Measurements from ENCODE around the gene MAN2B2.

MAN2B2 gene

GRCh38 chr4:6560416-6561172, 14.4 kb upstream of the MAN2B2 start:
- H3K4me3 ChIP-seq (replicated peaks; ENCODE audit: low read depth, low read length) = no peak overlapping the region
- DNase-seq (ENCODE audit: extremely low read depth, low read depth) = no peak
- TF ChIP-seq, protein P1, sequence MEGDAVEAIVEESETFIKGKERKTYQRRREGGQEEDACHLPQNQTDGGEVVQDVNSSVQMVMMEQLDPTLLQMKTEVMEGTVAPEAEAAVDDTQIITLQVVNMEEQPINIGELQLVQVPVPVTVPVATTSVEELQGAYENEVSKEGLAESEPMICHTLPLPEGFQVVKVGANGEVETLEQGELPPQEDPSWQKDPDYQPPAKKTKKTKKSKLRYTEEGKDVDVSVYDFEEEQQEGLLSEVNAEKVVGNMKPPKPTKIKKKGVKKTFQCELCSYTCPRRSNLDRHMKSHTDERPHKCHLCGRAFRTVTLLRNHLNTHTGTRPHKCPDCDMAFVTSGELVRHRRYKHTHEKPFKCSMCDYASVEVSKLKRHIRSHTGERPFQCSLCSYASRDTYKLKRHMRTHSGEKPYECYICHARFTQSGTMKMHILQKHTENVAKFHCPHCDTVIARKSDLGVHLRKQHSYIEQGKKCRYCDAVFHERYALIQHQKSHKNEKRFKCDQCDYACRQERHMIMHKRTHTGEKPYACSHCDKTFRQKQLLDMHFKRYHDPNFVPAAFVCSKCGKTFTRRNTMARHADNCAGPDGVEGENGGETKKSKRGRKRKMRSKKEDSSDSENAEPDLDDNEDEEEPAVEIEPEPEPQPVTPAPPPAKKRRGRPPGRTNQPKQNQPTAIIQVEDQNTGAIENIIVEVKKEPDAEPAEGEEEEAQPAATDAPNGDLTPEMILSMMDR (IDR thresholded peaks at IDR 0.05; ENCODE audit: low read depth, low read length, missing control alignments) = no peak

GRCh38 chr4:6561173-6561516, 13.8 kb upstream of the MAN2B2 start:
- no peak for DNase-seq (ENCODE audit: extremely low read depth, low read depth)
- TF ChIP-seq, protein P1 (IDR thresholded peaks at IDR 0.05; ENCODE audit: low read depth, low read length, missing control alignments) = no peak
- H3K4me3 ChIP-seq (replicated peaks; ENCODE audit: low read depth, low read length) = no peak overlapping the region

GRCh38 chr4:6561706-6562371, 13.2 kb upstream of the MAN2B2 start:
- H3K4me3 ChIP-seq (replicated peaks; ENCODE audit: low read depth, low read length) = no peak overlapping the region
- no peak for DNase-seq (ENCODE audit: extremely low read depth, low read depth)
- TF ChIP-seq, protein P1 (IDR thresholded peaks at IDR 0.05; ENCODE audit: low read depth, low read length, missing control alignments) = no peak

- TF ChIP-seq, protein P1 (IDR thresholded peaks at IDR 0.05; ENCODE audit: low read depth, low read length, missing control alignments) = no peak
- H3K4me3 ChIP-seq (replicated peaks; ENCODE audit: low read depth, low read length) = no peak overlapping the region
- no peak for DNase-seq (ENCODE audit: extremely low read depth, low read depth)
Observed at GRCh38 chr4:6562931-6563901, 11.8 kb upstream of the MAN2B2 start.

- TF ChIP-seq, protein P1 (IDR thresholded peaks at IDR 0.05; ENCODE audit: low read depth, low read length, missing control alignments) = no peak
- H3K4me3 ChIP-seq (replicated peaks; ENCODE audit: low read depth, low read length) = no peak overlapping the region
- DNase-seq (ENCODE audit: extremely low read depth, low read depth) = no peak
Observed at GRCh38 chr4:6563935-6564645, 10.9 kb upstream of the MAN2B2 start.
